Motor neuron (in vitro differentiated cells): ENCODE measurements around the gene MTUS2. TPM values are rescaled to one million over a fixed set of nuclear protein-coding genes. Genes with fewer than 3 reads are reported as not detected.
"Not testable (repeated sequence)": the region's sequence is repeated elsewhere in the genome, so short reads cannot be mapped to it uniquely, and the experiment has no call there.

Experiments
- ATAC-seq, 8 experiments: fragments of 200-7000 bp; cut with Tn5 transposase; replicated peaks in 6 of 8; 2 replicates each; pipeline ENCODE4 v1.8.0; 2021; ENCODE audit warnings: mild to moderate bottlenecking in 8 of 8, moderate library complexity in 8 of 8
- H3K27ac ChIP-seq, 2 donors: fragments of 250-450 bp; sonication (Bioruptor Pico); 2 replicates each; pipeline ENCODE4 v1.9.0; 2021; ENCODE audit warnings: antibody characterized with exemption in 2 of 2, mild to moderate bottlenecking in 2 of 2, moderate library complexity in 1 of 2
- H3K4me1 ChIP-seq, 2 donors: fragments of 250-450 bp; sonication (Bioruptor Pico); replicated peaks in 1 of 2; 2 replicates each; pipeline ENCODE4 v1.6.1; 2021; ENCODE audit warnings: antibody characterized with exemption in 2 of 2, mild to moderate bottlenecking in 2 of 2, moderate library complexity in 1 of 2
- H3K4me3 ChIP-seq, 5 donors: fragments of 250-450 bp; sonication (Bioruptor Pico); 2 replicates each; pipeline ENCODE4 v1.9.0; 2021; ENCODE audit warnings: antibody characterized with exemption in 5 of 5, mild to moderate bottlenecking in 5 of 5, moderate library complexity in 4 of 5
- WGBS, 10 experiments: fragments of 450-650 bp; shearing (Covaris generic); methylation state at CpG; one replicate each; pipeline ENCODE4 v1.0.0; 2022; 5-methylcytosine and 5-hydroxymethylcytosine counted together
- in situ Hi-C, 9 experiments: fragments of 400-800 bp; cut with MboI; loops; one replicate each; pipeline ENCODE4 v1.15.0; 2021; ENCODE audit warnings: low sequenced_read_pairs in 9 of 9, low pct_unique_long_range_greater_than_20kb in 2 of 9; ENCODE audit not compliant: unreplicated experiment in 9 of 9
- total RNA-seq, 8 experiments: library from RNA; unstranded; fragments of 300-600 nt; gene quantifications; 2 replicates each; pipeline versions ENCODE4 v1.2.3 to v1.2.4, GENCODE V29; 2022

Gene MTUS2
- total RNA-seq, 8 experiments from 2014 or later: 1.1 to 9.6 (median 3.9) TPM

DNA sequence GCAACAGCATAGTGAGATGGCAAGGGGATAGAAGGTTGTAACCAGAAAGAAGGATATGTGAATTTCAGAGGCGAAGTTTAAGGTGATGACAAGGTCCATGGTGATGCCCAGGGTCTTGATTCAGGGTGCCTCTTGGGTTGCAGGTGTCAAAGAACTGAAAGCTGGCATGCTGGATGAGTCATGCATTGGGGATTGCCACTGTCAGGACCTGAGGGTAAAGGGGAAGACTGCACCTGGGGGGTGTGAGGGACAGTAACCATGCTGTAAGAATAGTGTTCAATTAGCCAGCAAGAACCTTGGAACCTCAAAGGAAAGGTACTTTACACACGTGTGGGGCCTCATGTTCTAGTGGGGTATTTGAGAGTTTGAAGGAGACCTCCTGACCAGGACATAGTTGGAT is 495.7 kb downstream of the MTUS2 start:
- in situ Hi-C loops: no loop called here
- Histone ChIP-seq H3K27ac (no peak overlapping the region), H3K4me3 (no peak overlapping the region), H3K4me1 (peaks cover 8 to 22% of the 10 kb centered on the region in 2 donors)
- no peak for ATAC-seq
- WGBS, 10 experiments: 6 to 100% (median 39%) methylated on average over 1 to 2 of the region's 2 CpGs; no CpG with 5 or more reads in 2 of the 10 experiments

DNA sequence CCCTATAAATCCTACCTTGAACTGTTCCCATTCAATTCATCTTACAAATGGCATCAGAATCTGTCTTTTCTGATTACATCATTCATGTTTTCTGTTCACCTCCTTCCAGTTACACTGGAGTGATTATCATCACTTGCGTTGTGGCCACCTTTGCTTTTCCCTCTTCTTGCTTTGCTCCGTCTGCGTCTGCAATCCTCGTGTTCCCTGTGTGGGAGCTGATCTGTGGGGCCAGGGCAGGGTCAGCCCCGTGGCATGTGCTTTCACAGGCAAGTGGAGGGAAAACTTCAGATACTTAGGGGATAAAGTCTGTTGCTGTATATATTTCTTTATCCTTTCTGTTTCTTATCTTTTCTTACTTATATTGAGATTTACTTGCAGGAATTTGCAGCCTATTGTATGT is 497.7 kb downstream of the MTUS2 start:
- H3K4me3 ChIP-seq: no peak overlapping the region

DNA sequence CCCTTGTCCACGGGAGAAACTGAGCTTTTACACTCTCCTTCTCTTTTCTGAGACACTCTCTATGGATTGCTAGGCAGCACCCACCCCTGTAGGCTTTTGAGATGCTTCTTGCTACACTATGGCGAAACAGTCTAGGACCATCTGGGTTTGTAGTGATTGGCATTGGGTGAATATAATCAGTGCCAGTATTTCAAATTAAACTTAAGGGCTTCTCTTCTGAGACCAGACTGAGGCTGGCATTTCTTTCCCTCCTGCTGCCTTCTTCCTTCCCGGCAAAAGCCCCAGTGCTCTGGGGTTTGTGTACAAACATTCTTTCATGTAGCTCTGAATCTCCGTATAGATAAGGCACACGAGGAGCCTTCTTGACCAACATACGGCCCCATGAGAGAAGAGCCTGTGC is 498.6 kb downstream of the MTUS2 start:
- no peak overlapping the region for H3K27ac ChIP-seq
- no peak overlapping the region for H3K4me3 ChIP-seq
- ATAC-seq: no peak
- H3K4me1 ChIP-seq: peaks cover 8 to 23% of the 10 kb centered on the region in 2 donors
- WGBS, 10 experiments: 29 to 92% (median 67%) methylated on average over 3 to 5 of the region's 6 CpGs; no CpG with 5 or more reads in 4 of the 10 experiments
- in situ Hi-C loops: no loop called here

More for the DNA sequence above, 497.7 kb downstream of the MTUS2 start:
- ATAC-seq: peak in 3 of 8 experiments; percentile 47 to 66 (median 66)
- in situ Hi-C loops: no loop called here
- 6 to 73% (median 39%) methylated on average over 1 to 5 of the region's 5 CpGs for WGBS, 10 experiments
- H3K4me1 ChIP-seq: peaks cover 8 to 22% of the 10 kb centered on the region in 2 donors
- no peak overlapping the region for H3K27ac ChIP-seq

DNA sequence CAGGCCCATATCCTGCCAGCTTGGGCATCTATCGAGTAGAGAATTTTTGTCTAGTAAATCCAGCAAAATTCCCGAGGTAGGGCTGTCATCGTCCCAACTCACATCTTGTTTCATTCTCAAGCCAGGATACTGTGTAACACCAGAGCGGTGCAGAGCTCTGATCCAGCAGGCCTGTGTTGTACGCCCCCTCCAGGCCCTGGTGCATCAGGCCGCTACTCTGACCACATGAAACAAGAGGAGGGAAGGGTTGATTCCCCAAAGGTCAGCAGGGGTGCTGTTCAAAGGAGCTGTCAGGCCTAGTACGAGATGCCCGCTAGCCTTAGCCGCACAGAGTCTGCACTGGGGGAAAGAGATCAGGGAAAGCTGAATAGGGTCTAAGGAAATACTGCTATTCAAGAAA is 499.3 kb downstream of the MTUS2 start:
- ATAC-seq: peak in 1 of 8 experiments; percentile 14
- H3K4me3 ChIP-seq: no peak overlapping the region
- peaks cover 11 to 30% of the 10 kb centered on the region in 2 donors for H3K4me1 ChIP-seq
- 39 to 100% (median 72%) methylated on average over 1 to 6 of the region's 9 CpGs; no CpG with 5 or more reads in 3 of the 10 experiments for WGBS, 10 experiments
- in situ Hi-C loops: no loop called here
- no peak overlapping the region for H3K27ac ChIP-seq

DNA sequence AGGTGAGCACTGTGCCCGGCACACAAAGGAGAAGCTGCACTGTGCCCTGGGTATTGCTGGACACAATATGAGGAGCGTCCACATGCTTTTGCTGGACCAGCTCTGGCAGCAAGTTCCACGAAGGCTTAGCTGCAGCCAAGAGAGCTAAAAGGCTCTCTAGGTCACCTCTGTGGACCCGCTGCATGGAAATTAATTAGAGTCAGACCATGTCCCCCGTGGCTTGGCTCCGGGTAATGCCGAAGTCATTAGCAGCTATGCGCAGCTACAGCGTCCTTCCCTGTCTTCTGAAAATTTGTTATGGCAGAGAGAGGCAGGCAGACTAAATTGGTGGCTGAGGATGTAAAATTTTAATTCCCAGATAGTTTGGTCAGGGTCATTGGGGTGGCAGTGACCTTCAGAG is 503.8 kb downstream of the MTUS2 start:
- H3K27ac ChIP-seq: no peak overlapping the region
- H3K4me3 ChIP-seq: no peak overlapping the region
- in situ Hi-C loops: no loop called here
- WGBS, 10 experiments: 30 to 67% (median 60%) methylated on average over 1 to 7 of the region's 9 CpGs; no CpG with 5 or more reads in 5 of the 10 experiments
- peak in 3 of 8 experiments; percentile 69 to 82 (median 79) for ATAC-seq
- H3K4me1 ChIP-seq: peaks cover 8 to 20% of the 10 kb centered on the region in 2 donors

DNA sequence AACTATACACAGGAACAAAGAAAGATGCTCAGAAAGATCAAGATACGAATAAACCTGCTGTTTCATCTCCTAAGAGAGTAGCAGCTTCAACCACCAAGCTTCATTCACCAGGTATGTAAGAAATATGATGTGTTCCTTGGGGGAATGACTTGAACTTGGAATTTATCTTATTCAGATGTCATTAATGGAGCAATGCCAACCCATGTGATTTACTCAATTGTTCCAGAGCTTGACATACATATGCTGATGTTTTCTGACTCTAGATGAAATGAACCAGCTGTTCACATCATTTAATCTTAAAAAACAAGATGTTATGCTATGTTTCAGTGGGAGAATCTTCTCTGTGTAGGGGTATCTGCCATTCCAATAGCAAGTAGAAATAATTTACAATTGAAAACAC is 504.5 kb downstream of the MTUS2 start:
- H3K27ac ChIP-seq: no peak overlapping the region
- in situ Hi-C loops: no loop called here
- peaks cover 3 to 13% of the 10 kb centered on the region in 2 donors for H3K4me1 ChIP-seq
- WGBS, 10 experiments: 0 to 80% (median 38%) methylated on average over 1 of the region's 1 CpG; no CpG with 5 or more reads in 3 of the 10 experiments
- ATAC-seq: peak in 2 of 8 experiments; percentile 26 to 80
- H3K4me3 ChIP-seq: no peak overlapping the region

DNA sequence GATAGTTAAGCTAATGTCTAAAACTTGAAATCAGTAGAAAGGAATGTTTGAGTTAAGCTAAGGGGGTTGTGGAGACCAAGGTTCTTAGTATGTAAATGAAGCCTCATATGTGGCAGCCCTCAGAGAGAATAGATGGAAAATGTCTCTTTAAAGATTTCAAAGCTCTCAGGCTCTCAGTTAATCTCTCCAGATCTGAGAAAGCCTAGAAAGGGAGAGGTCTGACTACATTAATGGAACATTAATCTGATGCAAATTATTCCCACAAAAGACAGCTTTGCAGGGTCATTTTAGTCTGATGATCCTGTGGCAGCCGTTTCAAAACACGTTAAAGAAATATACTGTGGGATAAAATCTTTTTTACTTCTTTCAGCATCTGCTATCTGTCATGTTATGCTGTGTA is 508.4 kb downstream of the MTUS2 start:
- in situ Hi-C loops: no loop called here
- peak in 3 of 8 experiments; percentile 26 to 66 (median 41) for ATAC-seq
- Histone ChIP-seq H3K27ac (no peak overlapping the region), H3K4me1 (peaks cover 3 to 11% of the 10 kb centered on the region in 2 donors), H3K4me3 (no peak overlapping the region)
- 18 to 82% (median 73%) methylated on average over 1 to 2 of the region's 2 CpGs; no CpG with 5 or more reads in 1 of the 10 experiments for WGBS, 10 experiments

DNA sequence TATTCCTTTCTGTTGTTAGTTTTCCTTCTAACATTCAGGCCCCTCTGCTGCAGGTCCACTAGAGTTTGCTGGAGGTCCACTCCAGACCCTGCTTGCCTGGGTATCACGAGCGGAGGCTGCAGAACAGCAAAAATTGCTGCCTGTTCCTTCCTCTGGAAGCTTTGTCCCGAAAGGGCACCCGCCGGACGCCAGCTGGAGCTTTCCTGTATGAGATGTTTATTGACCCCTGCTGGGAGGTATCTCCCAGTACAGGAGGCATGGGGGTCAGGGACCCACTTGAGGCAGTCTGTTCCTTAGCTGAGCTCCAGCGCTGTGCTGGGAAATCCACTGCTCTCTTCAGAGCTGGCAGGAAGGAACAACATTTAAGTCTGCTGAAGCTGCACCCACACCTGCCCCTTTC is 516.2 kb downstream of the MTUS2 start:
- in situ Hi-C loops: no loop called here
- H3K4me3 ChIP-seq: no peak overlapping the region
- ATAC-seq: no peak
- no peak overlapping the region for H3K27ac ChIP-seq
- 20 to 90% (median 65%) methylated on average over 1 to 6 of the region's 7 CpGs; no CpG with 5 or more reads in 6 of the 10 experiments for WGBS, 10 experiments
- H3K4me1 ChIP-seq: no peaks in the 10 kb centered on the region

DNA sequence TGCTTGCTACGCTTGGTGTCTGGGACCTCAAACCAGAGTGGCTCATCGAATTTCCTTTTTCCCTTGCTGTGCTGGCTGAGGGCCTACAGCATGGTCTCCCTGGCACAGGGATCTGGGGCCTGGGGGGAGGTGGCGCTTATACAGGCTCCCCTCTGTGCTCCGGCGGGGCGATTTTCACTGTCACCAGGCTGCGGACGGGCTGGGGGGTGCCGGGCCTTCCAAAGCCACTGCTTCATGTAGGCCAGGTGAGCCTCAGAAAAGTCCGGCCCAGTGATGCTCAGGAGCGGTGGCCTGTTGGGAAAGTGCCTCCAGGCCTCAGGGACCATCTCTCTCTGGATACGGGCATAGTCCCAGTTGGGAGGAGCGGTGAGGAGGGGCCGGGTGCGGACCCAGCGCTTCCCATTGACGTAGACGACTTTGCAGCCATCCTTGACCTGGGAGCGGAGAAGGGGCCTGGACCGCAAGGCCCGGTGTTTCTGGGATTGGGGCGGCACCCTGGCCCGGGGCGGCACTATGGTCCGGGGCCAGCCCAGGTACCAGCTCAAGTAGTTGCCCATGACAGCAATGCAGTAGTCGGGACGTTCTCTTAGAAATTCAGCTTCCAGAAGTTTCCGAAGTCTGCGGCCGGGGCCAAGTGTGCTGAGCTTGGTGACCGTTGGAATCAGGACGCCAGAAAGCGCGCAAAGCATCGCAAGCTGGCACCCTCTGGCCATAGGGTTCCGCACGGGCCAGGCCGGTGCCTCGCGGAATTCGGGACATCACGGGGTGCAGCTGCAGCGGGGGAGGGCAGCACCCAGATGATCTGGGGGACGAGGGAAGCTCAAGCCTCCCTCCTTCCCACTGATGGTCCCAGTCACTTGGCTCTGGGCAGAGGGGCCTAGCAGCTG is 519.5 kb downstream of the MTUS2 start:
- ATAC-seq: no peak
- in situ Hi-C loops: no loop called here
- no peak overlapping the region for H3K27ac ChIP-seq
- no peak overlapping the region for H3K4me3 ChIP-seq
- WGBS, 10 experiments: 70 to 91% (median 82%) methylated on average over 2 to 13 of the region's 44 CpGs; no CpG with 5 or more reads in 5 of the 10 experiments
- H3K4me1 ChIP-seq: no peaks in the 10 kb centered on the region

DNA sequence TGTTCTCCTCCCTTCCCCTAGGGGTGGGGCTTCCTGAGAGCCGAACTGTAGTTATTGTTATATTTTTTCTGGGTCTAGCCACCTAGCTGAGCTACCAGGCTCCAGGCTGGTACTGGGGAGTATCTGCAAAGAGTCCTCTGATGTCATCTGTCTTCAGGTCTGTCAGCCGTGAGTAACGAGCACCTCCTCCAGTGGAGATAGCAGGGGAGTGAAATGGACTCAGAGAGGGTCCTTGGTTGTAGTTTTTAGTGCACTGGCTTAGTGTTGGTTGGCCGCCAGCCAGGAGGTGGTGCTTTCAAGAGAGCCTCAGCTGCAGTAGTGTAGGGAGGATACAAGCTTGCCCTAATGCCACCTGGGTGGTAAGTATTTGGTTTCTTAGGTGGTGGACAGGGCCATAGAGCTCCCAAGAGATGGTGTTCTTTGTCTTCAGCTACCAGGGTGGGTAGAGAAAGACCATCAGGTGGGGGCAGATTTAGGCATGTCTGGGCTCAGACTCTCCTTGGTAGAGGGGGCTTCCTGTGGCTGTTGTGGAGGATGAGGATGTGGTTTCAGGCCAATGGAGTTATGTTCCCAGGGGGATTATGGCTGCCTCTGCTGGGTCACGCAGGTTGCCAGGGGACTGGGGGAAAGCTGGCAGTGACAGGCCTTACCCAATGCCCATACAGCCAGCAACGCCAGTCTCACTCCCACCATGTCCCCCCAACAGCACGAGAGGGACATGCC is 525.9 kb downstream of the MTUS2 start:
- H3K4me1 ChIP-seq, ATAC-seq, in situ Hi-C loops, H3K4me3 ChIP-seq, H3K27ac ChIP-seq: not testable (repeated sequence)
- WGBS, 10 experiments: 0 to 100% (median 52%) methylated on average over 1 to 3 of the region's 7 CpGs; no CpG with 5 or more reads in 4 of the 10 experiments

DNA sequence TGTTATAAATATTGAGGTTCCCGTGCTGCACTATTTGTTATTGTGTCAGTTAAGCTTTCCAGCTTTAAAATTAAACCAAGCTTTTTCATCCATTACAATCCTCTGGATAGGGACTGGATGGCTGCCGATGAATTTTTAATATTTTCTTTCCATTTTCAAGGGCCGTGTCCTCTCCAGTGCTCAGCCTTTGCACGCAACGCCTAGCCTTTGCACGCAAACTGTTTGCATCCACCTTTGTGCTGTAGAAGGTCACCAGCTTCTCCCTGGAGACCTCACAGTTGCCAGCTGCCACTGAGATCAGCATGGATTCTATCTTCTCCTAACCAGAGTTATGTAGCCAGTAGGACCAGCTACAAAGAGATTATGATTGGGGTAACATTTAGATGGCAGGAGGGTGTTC is 534.9 kb downstream of the MTUS2 start:
- in situ Hi-C loops: loop anchor here in 4 of 9 experiments (25.0 kb wide), 3 partner anchors 107 to 693 kb away; partner anchors contain the start of genes MTUS2 (in 4 of the 4) and POMP (in 1 of the 4)
- WGBS, 10 experiments: 33 to 95% (median 73%) methylated on average over 1 to 6 of the region's 6 CpGs
- H3K27ac ChIP-seq: peak overlapping the region; percentile 3 to 34

DNA sequence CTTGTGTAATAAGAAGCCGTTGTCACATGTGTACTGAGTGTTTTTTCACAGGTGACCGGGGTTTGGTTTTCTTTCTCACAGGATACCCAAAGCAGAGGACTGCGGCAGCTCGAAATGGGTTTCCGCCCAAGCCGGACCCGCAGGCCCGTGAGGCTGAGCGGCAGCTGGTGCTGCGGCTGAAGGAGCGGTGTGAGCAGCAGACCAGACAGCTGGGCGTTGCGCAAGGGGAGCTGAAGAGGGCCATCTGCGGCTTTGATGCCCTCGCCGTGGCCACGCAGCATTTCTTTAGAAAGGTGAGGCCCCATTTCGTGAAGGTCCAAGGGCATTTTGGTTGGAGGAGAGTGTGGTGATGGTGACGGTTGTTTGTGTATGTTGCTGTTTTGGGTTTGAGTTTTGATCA is 539.0 kb downstream of the MTUS2 start:
- no peak for ATAC-seq
- H3K4me3 ChIP-seq: no peak overlapping the region
- in situ Hi-C loops: loop anchor here in 4 of 9 experiments (25.0 kb wide), 3 partner anchors 103 to 697 kb away; partner anchors contain the start of genes MTUS2 (in 4 of the 4) and POMP (in 1 of the 4)
- no peak overlapping the region for H3K27ac ChIP-seq
- WGBS, 10 experiments: 20 to 100% (median 89%) methylated on average over 1 to 17 of the region's 19 CpGs; no CpG with 5 or more reads in 1 of the 10 experiments
- H3K4me1 ChIP-seq: peaks cover 9 to 28% of the 10 kb centered on the region in 2 donors

More for the DNA sequence above, 534.9 kb downstream of the MTUS2 start:
- H3K4me1 ChIP-seq: peaks cover 9 to 28% of the 10 kb centered on the region in 2 donors
- H3K4me3 ChIP-seq: no peak overlapping the region
- peak in 3 of 8 experiments; percentile 92 to 96 (median 94) for ATAC-seq
